Stimulated activated CD4-positive, alpha-beta T cell treated with anti-CD3 and anti-CD28 coated beads, Interleukin-1b, Interleukin-23, amount 100 ng/mL, for 24 hours (primary cell): ENCODE measurements around the gene CTSL.

ENCODE experiments used
- DNase-seq, 4 experiments: peaks; one replicate each; pipeline ENCODE4 v3.0.0-alpha.2; 2020; ENCODE audit warnings: low read depth in 4 of 4, low spot score in 1 of 4

Gene CTSL

DNA sequence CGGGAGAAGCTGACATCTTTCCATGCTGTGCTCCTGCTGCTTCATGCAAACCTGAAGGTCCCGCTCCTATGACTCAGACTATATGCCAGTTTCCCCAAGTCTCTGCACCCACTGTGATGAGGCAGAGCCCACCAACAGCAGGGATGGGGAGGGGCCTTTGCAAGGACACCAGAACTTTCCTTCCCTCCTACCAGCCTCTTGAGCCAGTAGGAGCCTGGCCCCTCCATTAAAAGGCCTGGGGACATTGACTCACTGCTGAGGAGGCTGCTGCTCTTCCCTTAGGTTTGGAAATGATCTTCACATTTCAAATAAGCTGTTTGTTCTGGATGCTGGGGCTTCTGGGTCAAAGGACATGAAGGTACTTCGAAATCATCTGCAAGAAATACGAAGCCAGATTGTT is 26.1 kb upstream of the CTSL start:
- no peak for DNase-seq

DNA sequence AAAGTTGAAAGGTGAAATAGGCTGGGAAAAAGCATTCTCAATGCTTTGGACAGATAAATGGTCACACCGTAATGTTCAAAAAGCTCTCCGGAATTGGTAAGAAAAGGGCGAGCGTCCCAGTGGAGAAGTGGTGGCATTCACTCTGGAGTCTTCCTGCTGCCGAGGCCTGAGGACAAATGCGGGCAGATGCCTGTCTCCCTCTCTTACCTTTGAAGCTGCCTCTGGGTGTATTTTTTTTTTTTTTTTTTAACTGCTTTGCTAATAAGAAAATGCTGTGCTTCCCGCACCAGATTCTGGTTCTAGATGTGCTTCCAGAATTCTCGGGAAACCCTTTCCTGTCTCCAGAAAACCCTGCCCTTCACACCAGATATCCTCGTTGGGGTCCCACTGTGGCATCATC is 24.4 kb upstream of the CTSL start:
- no peak for DNase-seq

DNA sequence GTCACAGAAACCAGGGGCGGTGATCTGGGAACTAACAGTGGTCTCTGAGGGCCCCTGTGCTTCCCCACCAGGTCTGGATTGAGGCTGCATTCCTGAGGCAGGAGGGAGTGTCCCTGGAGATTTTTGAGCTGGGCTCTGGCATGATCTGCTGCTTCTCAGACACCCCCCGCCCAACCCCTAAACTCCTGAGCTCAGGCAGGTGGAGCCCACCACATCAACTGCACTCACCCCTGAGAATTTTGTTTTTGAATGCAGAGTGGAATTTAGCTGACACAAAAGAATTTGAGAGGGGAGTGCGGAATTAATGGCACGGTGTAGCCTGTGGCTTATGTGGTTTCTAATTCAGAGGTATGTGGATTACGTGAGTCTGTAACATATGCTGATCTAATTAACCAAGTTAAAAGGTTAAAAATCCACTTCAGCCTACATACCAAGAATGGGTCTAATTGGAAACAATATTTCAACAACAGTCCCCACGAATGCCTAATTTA is 23.9 kb upstream of the CTSL start:
- no peak for DNase-seq

DNA sequence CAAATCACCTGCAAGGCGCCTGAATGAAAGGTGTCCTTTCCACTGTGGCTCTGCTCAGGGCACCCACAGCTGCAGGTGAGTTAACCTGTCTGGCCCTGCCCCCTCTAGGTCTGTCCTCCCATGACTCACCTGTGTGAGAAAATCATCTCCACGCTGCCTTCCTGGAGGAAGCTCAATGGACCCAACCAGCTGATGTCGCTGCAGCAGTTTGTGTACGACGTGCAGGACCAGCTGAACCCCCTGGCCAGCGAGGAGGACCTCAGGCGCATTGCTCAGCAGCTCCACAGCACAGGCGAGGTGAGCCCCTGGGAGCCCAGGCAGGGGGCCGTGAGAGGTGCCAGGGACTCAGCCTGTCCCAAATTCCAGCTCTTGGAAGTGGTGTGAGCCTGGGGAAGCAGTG is 23.0 kb upstream of the CTSL start:
- no peak for DNase-seq

DNA sequence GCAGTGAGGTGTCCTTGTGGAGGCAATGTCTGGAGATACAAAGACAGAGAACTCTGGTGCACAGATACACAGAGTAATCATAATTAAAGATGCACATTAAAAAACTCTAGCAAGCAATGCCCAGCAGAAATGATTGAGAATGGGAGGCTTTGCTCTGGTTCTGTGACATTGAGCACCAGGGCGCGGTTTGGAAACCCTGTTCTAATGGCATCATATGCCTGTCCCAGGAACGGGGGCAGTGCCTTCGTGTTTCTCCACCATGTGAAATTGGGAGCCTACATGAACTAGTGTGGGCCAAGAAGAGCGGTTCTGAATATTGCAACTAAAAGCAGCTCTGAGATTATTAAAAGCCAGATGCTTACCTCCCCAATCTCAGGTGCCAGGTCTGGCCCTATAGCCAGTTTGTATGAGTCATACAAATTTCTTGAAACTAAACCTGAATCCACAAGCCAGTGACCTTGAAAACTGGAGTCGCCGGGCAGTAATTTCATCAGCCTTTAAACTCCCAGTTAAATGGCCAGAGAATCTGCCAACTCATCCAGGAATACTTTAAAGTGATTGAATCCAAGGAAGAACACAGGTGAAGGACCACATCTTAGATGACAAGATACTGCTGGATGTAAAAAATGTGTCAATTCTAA is 22.2 kb upstream of the CTSL start:
- no peak for DNase-seq

DNA sequence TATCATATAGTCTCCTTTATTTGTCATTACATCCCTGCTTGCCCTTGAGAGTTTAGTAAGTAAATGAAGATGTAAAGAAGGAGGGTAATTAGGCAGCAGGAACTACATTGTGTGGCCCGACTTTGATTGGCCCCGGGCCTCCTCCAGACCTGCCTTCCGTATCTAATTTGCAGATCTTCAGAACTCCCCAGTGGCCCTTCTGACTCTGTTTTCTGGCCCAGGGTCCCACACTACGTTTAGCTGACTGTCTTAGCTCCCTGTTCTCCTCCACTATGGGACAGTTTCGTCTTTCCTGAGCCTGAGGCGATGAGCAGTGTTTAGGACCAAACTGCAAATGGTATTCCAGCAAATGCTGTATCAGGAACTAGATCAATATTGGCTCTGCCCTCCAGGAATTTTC is 21.6 kb upstream of the CTSL start:
- no peak for DNase-seq

DNA sequence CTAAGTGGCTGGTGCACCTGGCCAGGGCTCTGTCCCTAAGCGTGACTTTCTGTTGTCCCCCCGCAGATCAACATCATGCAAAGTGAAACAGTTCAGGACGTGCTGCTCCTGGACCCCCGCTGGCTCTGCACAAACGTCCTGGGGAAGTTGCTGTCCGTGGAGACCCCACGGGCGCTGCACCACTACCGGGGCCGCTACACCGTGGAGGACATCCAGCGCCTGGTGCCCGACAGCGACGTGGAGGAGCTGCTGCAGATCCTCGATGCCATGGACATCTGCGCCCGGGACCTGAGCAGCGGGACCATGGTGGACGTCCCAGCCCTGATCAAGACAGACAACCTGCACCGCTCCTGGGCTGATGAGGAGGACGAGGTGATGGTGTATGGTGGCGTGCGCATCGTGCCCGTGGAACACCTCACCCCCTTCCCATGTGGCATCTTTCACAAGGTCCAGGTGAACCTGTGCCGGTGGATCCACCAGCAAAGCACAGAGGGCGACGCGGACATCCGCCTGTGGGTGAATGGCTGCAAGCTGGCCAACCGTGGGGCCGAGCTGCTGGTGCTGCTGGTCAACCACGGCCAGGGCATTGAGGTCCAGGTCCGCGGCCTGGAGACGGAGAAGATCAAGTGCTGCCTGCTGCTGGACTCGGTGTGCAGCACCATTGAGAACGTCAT is 19.7 kb upstream of the CTSL start:
- no peak for DNase-seq

DNA sequence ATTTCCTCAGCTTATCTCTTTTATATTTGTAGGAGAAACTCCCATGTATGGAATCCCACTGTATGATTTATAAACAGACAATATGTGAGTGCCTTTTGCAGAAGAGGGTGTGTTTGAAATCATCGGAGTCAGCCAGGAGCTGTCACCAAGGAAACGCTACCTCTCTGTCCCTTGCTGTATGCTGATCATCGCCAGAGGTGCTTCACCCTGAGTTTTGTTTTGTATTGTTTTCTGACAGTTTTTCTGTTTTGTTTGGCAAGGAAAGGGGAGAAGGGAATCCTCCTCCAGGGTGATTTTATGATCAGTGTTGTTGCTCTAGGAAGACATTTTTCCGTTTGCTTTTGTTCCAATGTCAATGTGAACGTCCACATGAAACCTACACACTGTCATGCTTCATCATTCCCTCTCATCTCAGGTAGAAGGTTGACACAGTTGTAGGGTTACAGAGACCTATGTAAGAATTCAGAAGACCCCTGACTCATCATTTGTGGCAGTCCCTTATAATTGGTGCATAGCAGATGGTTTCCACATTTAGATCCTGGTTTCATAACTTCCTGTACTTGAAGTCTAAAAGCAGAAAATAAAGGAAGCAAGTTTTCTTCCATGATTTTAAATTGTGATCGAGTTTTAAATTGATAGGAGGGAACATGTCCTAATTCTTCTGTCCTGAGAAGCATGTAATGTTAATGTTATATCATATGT is 18.0 kb upstream of the CTSL start:
- no peak for DNase-seq

DNA sequence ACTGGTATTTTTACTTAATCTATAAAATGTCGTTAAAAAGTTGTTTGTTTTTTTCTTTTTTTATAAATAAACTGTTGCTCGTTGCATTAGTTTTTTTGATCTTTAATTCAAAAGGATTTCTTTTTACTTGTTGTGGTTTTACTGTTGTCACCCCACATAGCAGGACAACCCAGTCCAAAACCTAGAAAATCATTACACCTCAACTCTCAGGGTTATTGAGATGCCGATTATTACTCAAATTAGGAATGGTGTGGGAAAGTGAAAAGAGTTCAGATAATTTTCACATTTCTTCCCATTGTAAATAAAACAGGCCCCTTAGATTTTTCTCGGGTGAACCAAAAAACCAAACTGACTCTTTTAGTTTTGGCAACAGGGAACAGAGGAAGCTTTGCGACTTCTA is 17.4 kb upstream of the CTSL start:
- no peak for DNase-seq

DNA sequence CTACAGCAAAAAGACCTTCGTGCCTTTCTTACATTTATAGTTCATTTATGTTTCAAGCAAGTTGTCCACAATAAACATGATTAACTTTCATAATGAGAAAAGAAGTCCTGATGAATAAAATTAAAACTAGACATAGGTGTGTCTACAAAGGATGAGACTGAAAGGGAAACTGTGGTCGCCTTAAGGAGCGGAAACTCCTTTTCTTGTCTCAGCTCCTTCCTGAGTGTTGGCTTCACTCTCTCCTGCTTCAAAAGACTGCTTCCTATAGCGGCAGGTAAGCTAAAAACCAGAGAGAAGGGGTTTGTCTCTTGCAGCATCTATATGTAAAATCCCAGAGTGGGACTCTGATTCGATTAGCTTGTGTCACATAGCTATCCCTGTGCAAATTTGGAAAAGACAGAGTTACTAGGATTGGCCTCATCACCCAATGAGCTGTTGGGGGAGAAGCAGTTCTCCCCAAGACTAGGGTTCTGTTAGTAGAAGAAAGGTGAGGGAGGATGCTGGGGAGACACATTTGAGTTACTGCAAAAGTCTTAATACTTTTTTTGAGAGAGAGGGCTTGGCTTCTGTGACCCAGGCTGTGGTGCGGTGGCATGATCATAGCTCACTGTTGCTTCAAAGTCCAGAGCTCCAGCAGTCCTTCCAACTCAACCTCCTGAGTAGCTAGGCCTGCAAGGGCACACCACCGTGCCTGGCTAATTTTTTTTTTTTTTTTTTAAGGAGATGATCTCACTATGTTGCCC is 16.8 kb upstream of the CTSL start:
- peak in 1 of 4 experiments; percentile 11 for DNase-seq

DNA sequence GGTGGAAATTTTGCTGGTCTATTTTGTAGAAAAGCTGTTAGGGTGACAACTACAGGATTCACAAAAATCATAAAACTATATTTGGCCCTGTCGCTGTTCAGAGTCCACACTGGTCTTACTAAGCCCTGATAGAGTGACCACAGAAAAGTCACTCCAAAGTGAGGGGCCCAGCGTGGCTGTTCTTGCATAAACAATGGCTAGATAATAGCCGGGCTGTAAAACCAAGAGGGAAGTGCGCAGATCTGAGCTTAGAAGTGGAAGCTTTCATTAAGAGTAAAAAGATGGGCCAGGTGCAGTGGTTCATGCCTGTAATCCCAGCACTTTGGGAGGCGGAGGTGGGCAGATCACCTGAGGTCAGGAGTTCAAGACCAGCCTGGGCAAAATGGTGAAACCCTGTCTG is 15.5 kb upstream of the CTSL start:
- no peak for DNase-seq

DNA sequence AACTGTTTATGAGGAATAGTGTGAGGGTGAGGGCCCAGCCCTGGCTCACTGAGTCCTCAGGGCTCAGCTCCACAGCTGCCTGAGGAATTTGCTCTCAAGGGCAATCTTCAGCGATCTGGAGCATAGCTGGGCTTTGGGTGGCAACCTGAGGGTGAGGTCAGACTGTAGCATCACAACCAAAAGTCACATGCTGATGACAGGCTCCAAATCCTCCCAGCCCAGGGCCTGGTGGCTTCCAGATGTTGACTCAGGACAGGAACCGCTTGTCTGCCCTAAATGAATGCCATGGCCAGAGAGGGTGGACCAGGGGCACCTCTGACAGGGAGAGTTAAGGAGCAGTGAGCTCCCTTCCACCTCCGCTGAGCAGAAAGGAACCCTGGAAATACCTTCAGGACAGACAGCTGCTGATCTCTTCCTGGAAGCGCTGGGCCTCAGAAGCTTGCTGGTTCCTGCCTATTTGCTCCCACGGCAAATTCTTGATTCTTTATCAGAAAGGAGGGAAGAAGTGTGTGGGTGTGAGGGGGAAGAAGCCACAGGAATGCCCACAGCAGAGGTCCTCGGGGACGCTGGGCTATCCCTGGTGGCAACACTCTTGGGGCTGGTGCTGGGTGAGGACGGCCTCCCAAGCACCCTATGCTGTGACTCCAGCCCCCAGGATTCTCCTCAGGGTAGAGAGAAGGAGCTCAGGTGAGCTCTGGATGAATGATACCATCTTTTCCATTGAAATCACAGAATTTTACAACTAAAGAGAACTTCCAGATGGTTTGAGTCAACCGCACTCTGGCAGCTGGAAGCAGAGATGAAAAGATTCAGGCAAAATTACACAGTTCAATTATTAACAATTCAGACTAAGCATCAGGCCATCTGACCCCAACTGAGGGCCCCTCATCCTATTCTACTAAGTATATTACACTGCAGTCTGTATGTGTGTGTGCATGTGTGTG is 13.8 kb upstream of the CTSL start:
- no peak for DNase-seq

DNA sequence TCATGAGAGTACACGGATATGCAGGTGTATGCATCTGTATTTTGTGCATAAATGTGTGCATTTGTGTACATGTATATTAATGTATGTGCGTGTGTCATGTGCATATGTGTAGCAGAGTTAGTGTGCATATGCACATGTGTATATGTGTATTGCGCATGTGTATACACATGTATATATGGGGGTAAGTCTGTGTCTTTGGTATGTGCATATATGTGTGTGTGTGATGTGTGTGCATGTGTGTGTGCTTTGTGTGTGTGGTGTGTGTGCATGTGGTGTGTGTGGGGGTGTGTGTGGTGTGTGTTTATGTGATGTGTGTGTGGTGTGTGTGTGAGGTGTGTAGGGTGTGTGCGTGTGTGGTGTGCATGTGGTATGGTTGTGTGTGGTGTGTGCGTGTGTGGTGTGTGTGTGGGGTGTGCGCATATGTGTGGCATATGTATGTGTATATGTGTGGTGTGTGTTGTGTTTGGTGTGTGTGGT is 13.1 kb upstream of the CTSL start:
- DNase-seq = no peak

DNA sequence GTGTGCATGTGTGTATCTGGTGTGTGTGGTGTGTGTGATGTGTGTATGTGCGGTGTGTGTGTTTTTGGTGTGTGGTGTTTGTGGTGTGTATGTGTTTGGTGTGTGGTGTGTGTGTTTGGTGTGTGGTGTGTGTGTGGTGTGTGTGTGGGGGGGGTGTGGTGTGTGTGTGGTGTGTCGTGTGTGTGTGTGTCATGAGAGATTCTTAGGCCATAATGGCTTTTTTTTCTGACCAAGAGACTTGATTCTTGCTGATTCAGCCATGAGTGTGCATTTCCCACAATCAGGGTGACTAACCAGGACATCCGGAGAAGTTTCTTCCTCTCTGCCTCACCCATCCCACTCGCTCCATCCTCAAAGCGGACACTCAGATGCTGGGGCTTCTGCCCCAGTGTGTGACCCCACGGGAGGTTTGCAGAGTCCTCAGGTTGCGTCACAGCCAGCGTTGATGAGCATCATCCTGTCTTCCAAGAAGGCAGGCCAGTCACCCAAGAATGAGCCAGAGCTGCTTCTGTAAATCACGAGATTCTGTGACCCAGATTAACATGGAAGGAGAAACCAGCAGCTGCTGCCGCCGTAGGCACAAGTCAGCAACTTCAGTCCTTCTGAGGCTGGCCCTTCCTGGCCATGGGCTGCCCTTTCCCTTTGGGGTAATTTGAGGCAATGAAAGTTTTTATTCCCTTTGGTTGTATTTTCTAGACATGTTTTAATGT is 12.5 kb upstream of the CTSL start:
- peak in 2 of 4 experiments; percentile 10 to 32 for DNase-seq

DNA sequence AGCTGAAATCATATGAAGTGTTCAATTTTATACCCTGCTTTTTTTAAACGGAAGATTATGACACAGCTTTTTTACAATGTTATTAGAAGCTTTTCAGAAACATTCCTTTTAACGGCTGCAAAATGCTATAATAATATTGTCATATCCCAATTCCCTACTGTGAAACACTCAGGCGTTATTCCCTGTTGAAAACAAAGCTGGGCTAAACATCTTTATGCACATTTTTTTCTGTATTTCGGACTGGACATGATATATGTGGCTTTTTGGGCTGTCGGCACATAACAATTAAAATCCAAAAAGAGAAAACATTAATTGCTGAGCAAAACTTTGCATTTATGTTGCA is 12.0 kb upstream of the CTSL start:
- DNase-seq = no peak

DNA sequence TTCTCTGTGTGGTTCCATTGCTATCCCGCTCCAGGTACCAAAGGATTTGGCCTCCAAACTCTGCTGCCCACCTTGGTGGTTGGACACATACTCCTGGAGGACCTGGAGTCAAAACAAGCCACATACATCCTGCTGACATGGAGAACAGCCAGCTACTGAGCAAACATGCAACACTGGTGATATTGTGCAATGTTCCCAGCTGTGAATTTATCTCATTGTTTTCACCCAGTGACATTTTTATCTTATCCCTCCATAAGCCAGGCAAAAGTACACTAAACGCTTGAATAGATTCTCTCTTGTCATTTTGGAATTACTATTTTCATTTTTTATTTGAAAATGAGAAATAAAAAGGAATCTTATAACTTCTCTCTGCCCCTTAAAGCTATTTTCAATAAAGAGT is 11.1 kb upstream of the CTSL start:
- DNase-seq = no peak

DNA sequence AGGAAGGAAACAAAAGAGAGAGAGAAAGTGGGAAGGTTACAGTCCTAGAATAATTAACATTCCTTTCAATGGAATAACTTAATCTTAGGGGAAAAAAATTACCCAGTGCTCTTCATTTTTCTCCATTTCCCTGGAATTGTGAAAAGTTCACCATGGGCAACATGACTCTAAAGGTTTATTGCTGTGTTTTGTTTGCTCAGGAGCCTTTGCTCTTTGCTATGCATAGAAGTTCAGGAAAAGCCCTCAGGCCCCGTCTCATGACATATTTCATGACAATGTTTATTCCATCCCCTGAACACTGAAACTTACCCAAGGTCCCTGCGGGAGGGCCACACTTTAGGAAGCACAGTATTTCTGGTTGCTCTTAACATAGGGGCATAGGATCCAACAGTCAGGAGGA is 9.8 kb upstream of the CTSL start:
- DNase-seq = no peak

DNA sequence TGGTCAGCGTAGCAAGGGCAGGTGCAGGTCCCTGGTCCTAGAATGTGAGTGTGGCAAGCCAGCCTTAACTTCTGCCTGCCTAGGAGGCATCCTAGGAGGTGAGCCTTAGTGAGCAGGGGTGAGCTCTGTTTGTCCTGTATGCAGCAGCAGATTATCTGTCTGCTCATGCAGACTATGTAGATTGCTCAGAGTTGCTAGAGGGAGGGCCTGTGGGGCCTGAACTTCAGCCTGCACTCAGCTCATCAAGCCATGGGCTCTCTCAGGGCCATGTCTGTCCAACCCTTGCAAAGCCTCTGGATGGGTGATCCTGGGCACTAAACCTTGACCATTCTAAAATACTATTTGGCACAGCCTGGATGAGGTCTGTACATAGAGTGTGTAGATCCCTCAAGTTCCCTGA is 8.5 kb upstream of the CTSL start:
- DNase-seq = no peak

DNA sequence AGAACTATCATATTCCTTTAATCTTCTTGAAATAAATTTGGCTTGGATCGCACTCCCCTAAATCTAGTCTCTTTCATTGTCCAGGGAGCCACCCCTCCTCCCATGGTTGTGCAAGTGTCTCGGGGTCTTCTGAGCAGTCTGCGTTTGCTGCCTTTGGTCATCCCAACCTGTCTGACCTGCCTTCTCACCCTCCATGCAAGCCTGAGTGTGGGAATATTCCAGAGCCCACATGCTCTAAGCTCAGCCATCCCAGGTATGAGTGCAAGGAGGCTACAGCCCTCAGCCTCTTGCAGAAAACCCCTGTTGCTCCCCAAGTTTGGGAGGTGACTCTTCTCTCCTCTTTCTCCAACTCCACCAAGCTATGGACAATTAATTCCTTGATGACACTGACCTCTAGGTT is 7.7 kb upstream of the CTSL start:
- no peak for DNase-seq
